Measurements from ENCODE around the gene SCAMP5.
A peak's percentile ranks its signal among the peaks of the same experiment; 100 is the strongest.

Gene SCAMP5

GRCh38 chr15:74978077-74978476, 17.3 kb upstream of the SCAMP5 start:
- FAIRE-seq = no peak

GRCh38 chr15:74978503-74978902, 16.9 kb upstream of the SCAMP5 start:
- no peak for FAIRE-seq

- no peak for FAIRE-seq
These were observed 13.2 kb upstream of the SCAMP5 start for GRCh38 chr15:74982183-74982582.

- no peak for FAIRE-seq
These were observed 11.6 kb upstream of the SCAMP5 start for GRCh38 chr15:74983725-74984231.

- no peak for FAIRE-seq
These were observed 7.2 kb upstream of the SCAMP5 start for GRCh38 chr15:74988007-74988800.

- no peak for FAIRE-seq
These were observed 5.8 kb upstream of the SCAMP5 start for GRCh38 chr15:74989527-74989926.

- no peak for FAIRE-seq
These were observed 2.7 kb upstream of the SCAMP5 start for GRCh38 chr15:74992619-74993018.

- no peak for FAIRE-seq
These were observed 1.1 kb upstream of the SCAMP5 start for GRCh38 chr15:74994236-74994635.

- no peak for FAIRE-seq
These were observed 678 bp upstream of the SCAMP5 start for GRCh38 chr15:74994685-74995084.

GRCh38 chr15:74995779-74996765, 709 bp downstream of the SCAMP5 start:
- FAIRE-seq = no peak

GRCh38 chr15:74997141-74997540, 1.8 kb downstream of the SCAMP5 start:
- FAIRE-seq = no peak

- no peak for FAIRE-seq
These were observed 2.2 kb downstream of the SCAMP5 start for GRCh38 chr15:74997543-74997942.

GRCh38 chr15:75001310-75001709, 5.9 kb downstream of the SCAMP5 start:
- FAIRE-seq = no peak

- FAIRE-seq = no peak
These were observed 7.0 kb downstream of the SCAMP5 start for GRCh38 chr15:75002398-75002797.

GRCh38 chr15:75007216-75007615, 11.9 kb downstream of the SCAMP5 start:
- FAIRE-seq = no peak

- no peak for FAIRE-seq
These were observed 12.9 kb downstream of the SCAMP5 start for GRCh38 chr15:75008221-75008625.

GRCh38 chr15:75008629-75009326, 13.4 kb downstream of the SCAMP5 start:
- FAIRE-seq = no peak

- no peak for FAIRE-seq
These were observed 21.1 kb downstream of the SCAMP5 start for GRCh38 chr15:75016431-75016830.

- no peak for FAIRE-seq
These were observed 24.6 kb downstream of the SCAMP5 start for GRCh38 chr15:75019916-75020315.

- FAIRE-seq = no peak
These were observed 26.0 kb downstream of the SCAMP5 start for GRCh38 chr15:75021341-75021740.

- FAIRE-seq = no peak
These were observed 27.4 kb downstream of the SCAMP5 start for GRCh38 chr15:75022783-75023180.

- FAIRE-seq = peak; percentile 72
These were observed 28.0 kb downstream of the SCAMP5 start, which contains the start of gene PPCDC for GRCh38 chr15:75023181-75023871. Gene PPCDC (plus strand): TSS chr15:75023590. CDS start chr15:75028319, 4,729 bp downstream.

All from colon (tissue), 2 donors.